Amniotic epithelial cell (primary cell): ENCODE data around the gene STX18.
"Not testable (repeated sequence)": the region's sequence is repeated elsewhere in the genome, so short reads cannot be mapped to it uniquely, and the experiment has no call there.

ENCODE experiments used
- DNase-seq: peaks from one replicate; pipeline ENCODE4 v3.0.0-alpha.2; 2010; ENCODE audit warnings: low read depth

The STX18 gene

DNA sequence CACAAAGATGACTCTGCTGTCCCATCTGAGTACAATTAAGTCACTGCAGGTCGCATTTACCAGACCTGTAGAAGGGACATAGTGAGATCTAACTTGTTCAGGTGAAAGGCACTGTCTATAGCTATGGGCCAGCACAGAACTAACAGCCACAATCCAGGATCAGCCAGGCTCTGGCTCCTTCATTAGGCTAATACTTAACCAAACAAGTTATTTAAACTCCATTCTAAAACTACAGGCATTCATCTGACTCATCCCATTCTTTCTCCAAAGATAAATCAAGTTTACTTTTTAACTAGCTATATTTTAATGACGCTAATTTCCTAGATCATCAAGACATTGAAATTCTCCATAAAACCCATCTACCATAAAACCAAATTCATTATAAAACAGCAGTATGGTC lies 62.5 kb downstream of the STX18 start:
- no peak for DNase-seq

DNA sequence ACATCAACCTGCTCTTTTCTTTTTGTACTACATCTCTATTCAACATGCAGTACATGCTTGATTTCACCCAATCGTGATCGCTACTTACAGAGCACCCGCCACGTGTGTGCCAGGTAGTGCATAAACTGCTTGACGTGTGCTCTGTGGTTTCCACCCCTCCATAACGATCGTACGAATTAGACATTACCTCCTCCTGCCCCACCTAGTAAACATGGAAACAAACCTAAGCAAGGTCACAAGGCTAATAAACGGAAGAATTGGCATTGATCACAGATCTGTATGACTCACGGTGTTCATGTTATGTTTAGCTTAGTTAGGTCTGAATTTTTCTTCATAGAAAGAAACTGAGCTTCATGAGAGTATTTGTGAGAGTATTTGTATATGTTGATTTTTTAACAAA lies 64.1 kb downstream of the STX18 start:
- DNase-seq = no peak

DNA sequence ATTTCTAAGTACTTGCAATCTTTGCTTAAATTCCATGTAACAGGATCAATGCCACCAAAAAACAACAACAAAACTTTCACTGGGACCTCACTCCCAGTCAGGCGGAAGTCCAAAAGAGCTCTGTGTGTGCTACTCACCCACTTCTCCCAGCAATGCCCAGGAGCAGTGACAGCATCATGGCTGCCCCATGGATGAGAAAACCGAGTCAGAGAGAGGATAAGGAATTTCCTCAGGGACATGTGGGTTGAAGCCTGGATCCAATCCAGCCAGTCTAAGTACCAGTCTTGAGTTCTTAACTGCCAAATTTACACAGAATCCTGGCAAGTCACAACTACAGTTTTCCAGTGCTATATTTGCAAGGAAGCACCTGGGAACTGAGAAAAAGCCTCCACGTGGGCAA lies 64.5 kb downstream of the STX18 start:
- no peak for DNase-seq

DNA sequence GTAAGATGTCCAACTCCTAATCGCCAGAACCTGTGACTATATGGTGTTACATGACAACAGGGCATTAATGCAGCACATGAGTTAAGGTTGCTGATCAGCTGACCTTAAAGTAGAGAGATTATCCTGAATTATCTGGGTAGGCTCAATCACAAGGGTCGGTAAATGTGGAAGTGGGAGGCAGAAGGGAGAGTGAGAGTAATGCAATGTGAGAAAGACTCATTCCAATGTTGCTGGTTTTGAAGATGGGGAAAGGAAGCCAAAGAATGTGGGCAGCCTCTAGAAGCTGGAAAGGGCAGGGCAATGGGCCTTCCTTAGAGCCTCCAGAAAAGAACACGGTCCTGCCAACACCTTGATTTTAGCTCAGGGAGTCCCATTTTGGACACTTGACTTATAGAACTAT lies 67.4 kb downstream of the STX18 start:
- peak; percentile 53 for DNase-seq

DNA sequence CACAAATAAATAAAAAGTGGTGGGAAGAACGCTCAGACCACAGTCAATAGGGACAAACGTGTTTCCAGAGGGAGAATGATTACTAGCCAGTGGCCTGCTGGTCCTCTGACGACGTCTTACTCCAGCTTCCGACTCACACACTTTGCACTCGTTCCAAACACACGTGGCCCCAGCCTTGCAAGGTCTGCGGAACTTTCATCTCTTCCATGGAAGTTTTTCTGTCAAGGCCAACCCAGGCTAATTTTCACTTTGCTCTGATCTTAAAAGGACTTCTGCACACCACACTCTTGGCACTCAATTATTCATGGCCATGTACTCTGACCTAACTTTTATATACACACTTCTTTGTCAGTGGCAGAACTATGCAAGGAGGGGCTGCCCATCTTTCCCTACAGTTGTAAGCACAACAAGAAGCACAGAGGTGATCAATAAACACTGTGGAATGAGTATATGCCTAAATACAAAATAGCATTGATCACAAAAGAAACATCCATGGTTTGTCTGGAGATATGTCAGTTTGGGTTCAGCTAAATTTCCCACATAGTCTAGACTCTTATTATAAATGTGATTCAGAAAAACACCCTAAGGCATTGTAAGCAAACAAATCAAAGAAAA lies 69.4 kb downstream of the STX18 start:
- DNase-seq = no peak

DNA sequence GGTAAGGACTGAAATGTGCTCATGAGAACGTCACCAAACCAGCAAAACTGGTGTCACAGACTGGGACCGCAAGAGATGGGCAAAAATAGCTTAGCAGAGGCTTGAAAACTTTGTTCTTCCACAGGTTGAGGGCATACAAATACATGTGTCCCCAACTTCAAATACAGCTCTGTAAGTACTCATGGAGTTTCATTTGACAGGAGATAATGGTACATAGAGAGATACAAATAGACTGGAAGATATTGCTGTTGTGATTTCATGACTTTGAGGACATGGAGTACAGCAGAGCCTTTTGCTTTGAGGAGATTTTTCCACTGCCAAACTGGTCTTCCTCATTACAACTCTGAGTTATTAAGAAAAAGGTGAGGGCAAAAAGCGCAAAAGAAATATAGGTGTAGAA lies 70.7 kb downstream of the STX18 start:
- DNase-seq = no peak

DNA sequence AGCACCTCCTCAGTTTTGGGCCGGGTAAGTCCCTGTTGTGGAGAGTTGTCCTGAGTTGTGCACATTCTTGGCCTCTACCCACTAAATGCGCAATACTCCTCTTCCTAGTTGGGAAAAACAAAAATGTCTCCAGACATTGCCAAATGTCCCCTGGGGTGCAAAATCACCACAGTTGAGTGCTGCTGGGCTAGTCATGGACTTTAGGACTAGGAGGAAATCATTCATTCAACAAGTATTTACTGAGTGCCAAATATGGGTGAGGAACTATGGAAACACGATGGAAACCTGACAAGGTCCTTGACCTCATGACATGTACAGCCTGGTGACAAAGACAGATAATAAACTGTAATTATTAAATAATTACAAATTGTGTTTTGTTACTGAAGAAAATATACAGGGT lies 71.6 kb downstream of the STX18 start:
- DNase-seq = no peak

DNA sequence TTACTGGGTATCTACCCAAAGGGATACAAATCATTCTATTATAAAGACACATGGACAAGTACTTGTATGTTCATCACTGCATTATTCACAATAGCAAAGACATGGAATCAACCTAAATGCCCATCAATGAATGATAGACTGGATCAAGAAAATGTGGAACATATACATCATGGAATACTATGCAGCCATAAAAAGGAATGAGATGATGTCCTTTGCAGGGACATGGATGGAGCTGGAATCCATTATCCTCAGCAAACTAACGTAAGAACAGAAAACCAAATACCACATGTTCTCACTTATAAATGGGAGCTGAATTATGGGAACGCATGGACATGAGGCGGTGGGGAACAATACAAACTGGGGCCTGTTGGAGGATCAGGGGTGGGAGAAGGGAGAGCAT lies 76.6 kb downstream of the STX18 start:
- not testable (repeated sequence) for DNase-seq

DNA sequence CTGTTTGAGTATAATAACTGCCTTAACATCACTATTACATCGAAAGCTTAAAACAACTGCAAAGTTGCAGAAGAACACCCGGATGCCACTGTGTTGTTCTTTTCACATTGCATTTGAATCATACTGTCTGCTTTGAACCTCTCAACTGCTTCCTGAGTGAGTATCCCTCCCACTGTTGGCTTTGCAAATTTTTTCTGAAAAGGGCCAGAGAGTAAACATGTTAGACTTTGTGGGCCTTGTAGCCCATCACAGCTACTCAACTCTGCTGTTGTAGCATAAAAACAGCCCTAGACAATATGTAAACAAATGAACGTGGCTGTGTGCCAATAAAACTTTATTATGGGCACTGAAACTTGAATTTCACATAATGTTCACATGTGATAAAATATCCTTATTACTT lies 78.9 kb downstream of the STX18 start:
- no peak for DNase-seq

DNA sequence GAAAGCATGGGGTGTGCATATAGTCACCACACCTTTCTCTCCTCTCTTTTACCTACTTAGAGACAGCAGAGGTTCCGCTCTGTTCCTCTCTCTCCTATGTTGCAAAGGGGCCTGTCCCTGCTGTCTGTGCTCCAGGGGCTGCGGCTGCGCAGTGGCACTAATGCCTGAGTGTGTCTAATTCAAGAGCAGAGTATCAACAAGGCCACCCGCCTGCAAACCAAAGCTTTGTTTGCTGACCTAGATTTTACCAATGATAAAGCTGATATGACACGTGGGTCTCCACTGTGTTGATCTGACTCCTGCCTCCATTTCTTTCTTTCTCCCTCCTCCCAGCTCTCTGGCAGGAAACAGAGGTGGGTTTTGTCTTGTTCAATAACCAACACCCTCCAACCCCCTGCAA lies 80.0 kb downstream of the STX18 start:
- DNase-seq = no peak

DNA sequence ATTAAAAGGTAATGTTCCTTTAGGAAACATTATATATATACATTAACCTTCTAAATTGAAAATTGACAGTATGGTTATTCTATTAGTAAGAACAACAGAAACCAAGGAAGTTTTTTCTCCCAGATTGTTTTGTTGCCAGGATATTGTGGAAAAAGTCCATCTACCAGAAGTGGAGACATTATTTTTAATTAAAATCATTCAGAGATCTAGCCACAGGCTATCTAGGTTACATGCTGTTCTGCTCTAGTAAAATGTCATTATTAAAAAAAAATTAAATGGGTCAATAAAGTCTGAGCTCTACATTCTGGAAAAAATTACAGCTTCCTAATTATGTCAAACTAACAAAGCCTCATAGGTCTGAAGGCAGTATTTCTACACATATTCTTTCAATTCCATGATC lies 80.7 kb downstream of the STX18 start:
- no peak for DNase-seq

DNA sequence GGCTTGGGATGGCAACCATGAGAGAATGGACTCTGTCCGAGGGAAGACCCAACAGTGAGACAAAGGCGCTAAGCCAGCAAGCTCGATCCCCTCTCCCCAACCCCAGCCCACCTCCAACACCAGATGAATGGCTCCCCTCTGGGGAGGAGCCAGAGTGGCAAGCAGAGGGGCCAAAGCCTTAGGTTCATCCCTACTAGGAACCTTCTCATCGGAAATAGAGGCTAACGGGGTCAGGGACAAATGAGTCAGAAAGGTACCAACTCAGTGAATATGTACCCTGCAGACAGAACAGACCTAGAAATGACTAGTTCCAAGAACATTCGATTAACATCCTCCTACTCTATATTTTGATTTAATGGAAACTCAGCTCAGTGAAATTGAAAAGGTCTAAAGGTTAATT lies 81.1 kb downstream of the STX18 start:
- no peak for DNase-seq

DNA sequence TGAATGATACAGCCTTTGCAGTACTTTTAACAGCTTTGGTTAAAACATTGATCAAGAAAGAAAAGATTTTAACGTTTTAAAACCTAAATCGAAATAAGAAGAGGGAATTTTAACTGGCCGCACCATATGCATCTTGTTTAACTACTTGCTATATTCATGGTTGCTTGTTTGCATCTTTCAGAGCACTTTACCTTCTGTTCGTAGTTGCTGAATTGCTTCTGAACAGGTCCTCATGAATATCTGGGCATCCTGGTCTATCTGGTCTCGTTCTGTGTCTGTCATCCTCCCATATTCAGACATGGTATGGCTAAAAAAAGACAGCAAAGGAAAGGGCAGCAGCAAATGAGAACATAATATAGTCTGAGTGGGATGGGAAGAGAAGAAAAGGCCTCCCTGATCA lies 82.7 kb downstream of the STX18 start:
- no peak for DNase-seq

DNA sequence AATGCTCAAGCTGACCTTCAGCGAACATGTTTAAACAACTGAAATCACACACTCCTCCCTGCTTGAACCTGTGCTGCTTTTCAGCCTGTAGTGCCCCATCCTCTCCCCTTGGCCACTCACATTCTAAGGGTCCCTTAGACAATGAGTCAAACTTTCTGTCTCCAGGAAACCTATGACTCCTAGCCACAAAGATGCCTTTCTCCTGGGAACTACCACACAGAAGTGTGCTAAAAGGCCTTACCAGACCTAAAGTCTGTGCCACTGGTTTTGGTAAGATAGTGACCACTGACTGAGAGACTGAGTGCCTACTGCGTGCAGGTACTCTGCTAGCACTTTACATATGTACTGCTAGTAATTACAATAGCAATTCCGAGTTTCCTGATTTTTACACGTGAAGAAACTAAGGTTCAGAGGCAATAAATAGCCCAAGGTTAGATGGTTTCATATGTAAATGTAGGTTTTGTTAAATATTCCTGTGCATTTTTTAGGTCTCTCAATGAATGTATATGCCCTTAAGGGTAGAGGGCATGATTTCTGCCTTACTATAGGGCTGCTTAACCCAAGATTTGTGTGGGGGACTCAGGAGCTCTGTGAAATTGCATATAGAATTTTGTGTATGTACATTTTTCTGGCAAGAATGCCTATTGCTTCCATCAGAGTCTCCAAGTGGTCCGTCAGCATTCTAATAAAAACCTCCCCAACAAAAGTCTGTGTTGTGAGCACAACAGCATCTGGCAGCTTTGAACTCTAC lies 83.9 kb downstream of the STX18 start:
- peak; percentile 65 for DNase-seq

DNA sequence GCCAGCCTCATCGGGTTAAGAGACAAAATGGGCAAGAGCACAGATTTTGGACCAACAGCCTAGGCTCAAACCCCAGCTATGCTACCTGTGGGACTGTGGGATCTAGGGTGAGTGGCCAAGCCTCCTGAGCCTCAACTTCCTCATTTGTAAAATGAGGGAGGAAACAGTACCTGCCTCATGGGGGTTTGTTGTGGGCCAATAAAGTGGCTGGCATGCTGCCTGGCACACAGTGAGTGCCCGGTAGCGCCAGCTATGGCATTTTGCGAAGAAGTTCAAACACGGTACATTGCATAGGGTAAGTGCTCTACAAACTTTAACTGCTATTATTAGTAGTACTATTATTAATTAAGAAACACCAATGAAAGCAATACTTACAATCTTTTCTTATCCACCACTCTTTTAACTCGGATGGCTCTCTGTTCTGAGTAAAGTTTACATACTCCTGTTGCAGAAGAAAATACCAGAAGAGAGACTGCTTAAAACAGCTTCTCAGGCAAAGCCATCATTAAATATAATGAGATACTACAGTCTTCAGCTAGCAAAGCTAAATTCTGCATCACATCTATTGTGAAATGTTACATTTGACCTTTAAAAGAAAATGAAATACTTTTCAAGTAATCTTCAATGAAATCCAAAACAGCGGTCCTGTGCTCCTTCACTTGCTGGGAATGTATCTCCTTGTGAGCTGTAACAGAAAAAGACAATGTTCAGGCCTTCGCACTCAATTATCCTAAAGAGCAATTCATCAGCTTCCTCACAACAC lies 84.9 kb downstream of the STX18 start:
- no peak for DNase-seq

DNA sequence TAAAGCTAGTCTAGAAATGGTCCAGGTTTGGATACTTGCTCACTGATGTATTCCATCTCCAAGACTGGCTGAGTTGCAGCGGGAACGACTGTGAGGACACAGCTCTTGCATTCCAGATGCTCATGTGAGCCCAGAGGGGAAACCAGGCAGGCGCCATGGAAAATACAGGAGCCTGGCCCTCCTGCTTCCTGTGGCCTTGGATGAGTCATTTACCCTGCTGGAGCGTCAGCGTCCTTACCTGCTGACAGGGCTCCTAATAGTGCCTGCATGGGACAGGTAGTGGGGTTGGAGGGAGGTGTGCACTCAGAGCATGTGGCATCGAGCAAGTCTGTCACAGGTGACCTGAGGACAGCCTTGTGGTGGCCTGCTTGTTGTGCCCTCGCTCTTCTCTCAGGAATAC lies 85.5 kb downstream of the STX18 start:
- DNase-seq = peak; percentile 55

DNA sequence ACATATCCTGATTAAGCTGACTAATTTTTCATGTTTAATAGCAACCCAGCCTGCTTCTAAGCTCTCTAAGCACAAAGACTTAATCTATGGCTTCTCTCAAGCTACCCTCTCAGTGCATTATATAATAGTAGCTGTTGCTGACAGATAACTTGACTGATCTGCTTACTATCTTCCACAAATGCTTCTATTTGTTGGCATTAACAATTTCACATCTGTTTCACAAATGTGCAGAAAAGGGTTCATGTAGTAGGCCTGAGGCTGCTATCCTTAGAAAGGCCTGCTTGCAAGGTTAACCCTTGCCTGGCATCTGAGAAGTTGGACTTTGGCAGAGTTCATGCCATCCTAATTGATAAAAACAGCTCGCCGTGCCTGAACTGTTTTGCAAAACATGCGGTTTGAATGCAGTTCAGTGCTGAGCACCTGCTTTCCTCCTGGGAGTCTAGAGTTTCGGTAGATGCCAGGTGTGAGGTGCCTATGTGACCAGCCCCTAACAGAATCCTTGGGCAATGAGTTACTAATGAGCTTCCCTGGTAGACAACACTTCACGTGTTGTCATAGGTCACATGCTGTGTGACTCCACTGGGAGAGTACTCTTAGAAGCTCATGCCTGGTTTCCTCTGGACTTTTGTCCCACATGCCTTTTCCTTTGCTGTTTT lies 86.5 kb downstream of the STX18 start:
- DNase-seq = no peak

DNA sequence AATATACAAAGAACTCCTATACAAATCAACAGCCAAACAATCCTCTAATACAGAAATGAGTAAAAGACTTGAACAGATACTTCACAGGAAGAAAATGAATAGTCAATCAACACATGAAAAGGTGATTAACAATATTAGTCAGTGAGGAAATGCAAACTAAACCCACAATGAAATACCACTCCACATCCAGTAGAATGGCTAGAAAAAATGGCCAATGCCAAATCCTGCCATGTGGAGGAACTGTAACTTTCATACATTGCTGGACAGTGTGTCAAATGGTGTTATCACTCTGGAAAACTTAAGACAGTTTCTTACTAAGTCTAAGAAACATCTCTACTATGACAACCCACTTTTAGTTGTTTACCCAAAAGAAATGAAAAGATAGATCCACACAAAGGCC lies 95.4 kb downstream of the STX18 start:
- DNase-seq = peak; percentile 63

DNA sequence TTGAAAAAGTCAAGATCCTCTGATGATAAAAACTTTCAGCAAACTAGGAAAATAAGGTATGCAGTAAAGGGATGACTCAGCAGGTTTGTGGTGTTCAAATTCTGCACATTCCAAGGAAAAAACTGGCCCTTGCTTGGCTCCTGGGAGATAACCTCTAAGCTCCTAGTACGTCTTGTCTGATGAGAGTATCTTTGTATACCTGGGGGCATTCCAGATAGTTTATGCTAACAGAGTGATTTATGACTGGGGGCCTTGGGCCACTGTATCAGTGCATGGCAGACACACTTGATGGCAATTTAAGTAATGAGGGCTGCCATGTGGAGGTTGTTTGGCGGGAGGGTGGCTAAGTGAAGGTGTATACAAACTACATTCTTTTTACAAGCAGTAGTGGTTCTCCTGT lies 98.0 kb downstream of the STX18 start:
- DNase-seq = peak; percentile 86

DNA sequence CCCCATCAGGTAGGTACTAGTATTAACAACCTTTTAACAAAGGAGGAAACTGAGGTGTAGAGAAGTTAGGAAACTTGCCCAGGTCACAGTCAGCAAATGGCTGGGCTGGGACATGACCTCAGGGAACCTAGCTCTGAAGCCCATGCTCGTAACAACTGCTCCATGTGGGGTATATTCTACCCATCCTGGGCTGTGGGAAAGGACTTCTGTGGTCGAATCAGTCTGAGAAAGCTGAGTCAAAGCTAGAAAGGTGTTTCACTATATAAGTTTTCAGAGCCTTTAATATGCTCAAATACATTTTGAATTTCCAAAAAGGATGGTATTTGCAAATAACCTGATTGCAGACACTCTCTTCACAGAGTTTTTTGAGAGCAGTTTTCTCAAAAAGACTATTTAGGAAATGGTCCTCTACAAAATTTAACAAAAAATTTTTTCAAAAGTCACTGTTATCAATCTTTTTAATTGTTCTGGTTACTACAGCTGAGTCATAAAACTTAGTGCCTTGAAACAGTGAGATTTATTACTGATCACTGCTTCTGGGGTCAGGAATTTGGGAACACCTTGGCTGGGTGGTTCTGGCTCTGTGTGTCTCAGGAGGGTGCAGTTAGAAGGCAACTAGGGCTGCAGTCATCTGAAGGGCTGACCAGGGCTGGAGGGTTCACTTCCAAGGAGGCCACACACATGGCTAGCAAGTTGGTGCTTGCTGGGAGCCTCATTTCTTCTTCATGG lies 101.4 kb downstream of the STX18 start:
- DNase-seq = peak; percentile 49

DNA sequence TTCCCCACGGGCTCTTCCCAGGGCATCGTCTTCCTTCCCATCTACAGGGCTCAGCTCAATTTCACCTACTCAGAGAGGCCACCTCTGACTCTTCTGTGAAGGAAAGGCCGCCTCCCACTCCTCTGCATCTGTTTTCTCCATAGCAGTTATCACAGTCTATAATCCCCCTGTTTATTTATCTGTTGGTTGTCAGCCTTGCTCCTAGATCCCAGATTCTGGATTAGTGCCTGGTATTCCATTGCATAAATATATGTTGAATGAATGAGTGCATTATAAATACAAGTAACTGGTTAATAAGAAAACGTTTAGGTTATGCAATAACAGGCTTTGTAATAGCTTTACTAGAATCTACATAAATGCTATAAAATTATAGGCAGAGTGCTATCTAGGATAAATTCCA lies 102.1 kb downstream of the STX18 start:
- DNase-seq = peak; percentile 88

DNA sequence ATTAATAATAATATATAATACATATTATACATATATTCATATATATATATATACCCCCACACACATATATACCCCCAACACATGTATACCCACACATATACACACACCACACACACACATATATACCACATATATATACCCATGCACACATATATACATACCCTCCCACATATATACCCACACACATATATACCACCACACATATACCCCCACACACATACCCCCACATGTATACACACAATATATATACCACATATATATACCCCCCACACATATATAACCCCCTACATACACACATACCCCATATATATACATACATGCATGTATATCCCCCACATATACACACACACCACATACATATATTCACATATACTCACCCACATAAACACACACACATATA lies 103.0 kb downstream of the STX18 start:
- DNase-seq = no peak
